Measurements from ENCODE around the gene POLDIP2. TPM values are rescaled to one million over a fixed set of nuclear protein-coding genes. Genes with fewer than 3 reads are reported as not detected.

Gene POLDIP2
- polyA plus RNA-seq, 1 of the 3 experiments (the other 2 are of a cell fraction), result 98.1 TPM

DNA sequence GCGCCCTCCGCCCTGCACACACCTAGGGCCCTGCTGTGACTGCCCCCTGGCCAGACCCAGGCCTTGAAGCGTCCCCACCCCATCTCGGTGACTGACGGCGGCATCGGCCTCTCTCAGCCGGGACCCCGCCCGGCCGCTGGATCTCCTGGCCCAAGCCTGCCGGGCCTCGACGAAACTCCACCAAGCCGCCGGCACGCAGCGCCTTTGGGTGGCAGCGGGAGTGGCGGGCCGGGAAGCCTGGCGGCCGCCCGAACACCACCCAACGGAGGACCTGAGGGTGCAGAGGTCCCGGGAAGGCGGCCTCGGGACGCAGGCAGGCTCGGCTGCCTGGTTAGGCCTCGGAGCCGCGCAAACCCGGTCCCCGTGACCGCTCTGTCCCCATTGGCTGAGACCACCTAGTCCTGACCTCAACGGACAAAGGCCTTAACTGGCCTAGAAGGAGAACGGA lies 50.3 kb downstream of the POLDIP2 start:
- Histone ChIP-seq H3K79me2 (ENCODE audit: insufficient read depth) (no peaks in the 10 kb centered on the region), H3K27ac (ENCODE audit: low read depth in 2 of 2, low read length in 1 of 2) (no peak overlapping the region), H3K4me1 (ENCODE audit: control insufficient read depth in 1 of 2, insufficient read depth in 2 of 2, low read depth in 1 of 2, low read length in 1 of 2) (no peaks in the 10 kb centered on the region), H3F3A (replicated peaks; ENCODE audit: insufficient read depth) (no peaks in the 10 kb centered on the region), H3K27me3 (ENCODE audit: insufficient read depth) (no peaks in the 10 kb centered on the region), H3K9me2 (no peaks in the 10 kb centered on the region), H3K36me3 (replicated peaks in 1 of 2; ENCODE audit: control insufficient read depth in 1 of 2, insufficient read depth in 2 of 2, low read length in 1 of 2) (no peaks in the 10 kb centered on the region), H4K20me1 (ENCODE audit: insufficient read depth) (no peaks in the 10 kb centered on the region), H3K9me3 (no peaks in the 10 kb centered on the region), H3K4me2 (no peak overlapping the region), H3K4me3 (ENCODE audit: low read depth in 2 of 2, low read length in 1 of 2) (no peak overlapping the region), H2AFZ (ENCODE audit: low read depth) (no peak overlapping the region), H3K9ac (no peak overlapping the region)
- POLR2A ChIA-PET, result no interaction called here
- CTCF ChIA-PET, result interaction anchor here (0.7 kb wide), 1 partner anchor 24 kb away, joined by 3 read pairs; no protein-coding TSS in a partner anchor
- TF ChIP-seq, protein P1, sequence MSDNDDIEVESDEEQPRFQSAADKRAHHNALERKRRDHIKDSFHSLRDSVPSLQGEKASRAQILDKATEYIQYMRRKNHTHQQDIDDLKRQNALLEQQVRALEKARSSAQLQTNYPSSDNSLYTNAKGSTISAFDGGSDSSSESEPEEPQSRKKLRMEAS (IDR thresholded peaks at IDR 0.05; ENCODE audit: low read depth), result no peak
- TF ChIP-seq PBX3 (IDR thresholded peaks at IDR 0.05), result no peak
- TF ChIP-seq FOXM1 (IDR thresholded peaks at IDR 0.05; ENCODE audit: low read depth), result no peak
- TF ChIP-seq RXRA (IDR thresholded peaks at IDR 0.05; ENCODE audit: borderline replicate concordance, low read depth), result no peak
- no peak for TF ChIP-seq RFX5 (IDR thresholded peaks at IDR 0.05; ENCODE audit: low read length)
- no peak for TF ChIP-seq POLR2AphosphoS5 (IDR thresholded peaks at IDR 0.05; ENCODE audit: low read depth, low read length)
- no peak for TF ChIP-seq NRF1 (IDR thresholded peaks at IDR 0.05; ENCODE audit: low read depth, low read length)
- WGBS (ENCODE audit: low lambda C conversion rate), result 92% methylated on average over 26 of the region's 38 CpGs
- DNase-seq, result no peak

- Histone ChIP-seq H3K4me2 (no peak overlapping the region), H2AFZ (ENCODE audit: low read depth) (no peak overlapping the region), H3K4me1 (ENCODE audit: control insufficient read depth in 1 of 2, insufficient read depth in 2 of 2, low read depth in 1 of 2, low read length in 1 of 2) (no peaks in the 10 kb centered on the region), H3K9me2 (no peaks in the 10 kb centered on the region), H3F3A (replicated peaks; ENCODE audit: insufficient read depth) (no peaks in the 10 kb centered on the region), H3K27me3 (ENCODE audit: insufficient read depth) (no peaks in the 10 kb centered on the region; the same call in 1 of the 2 replicates), H3K9ac (no peak overlapping the region), H3K9me3 (no peaks in the 10 kb centered on the region), H3K27ac (ENCODE audit: low read depth in 2 of 2, low read length in 1 of 2) (no peak overlapping the region), H3K79me2 (ENCODE audit: insufficient read depth) (no peaks in the 10 kb centered on the region), H4K20me1 (ENCODE audit: insufficient read depth) (no peaks in the 10 kb centered on the region), H3K4me3 (ENCODE audit: low read depth in 2 of 2, low read length in 1 of 2) (no peak overlapping the region), H3K36me3 (replicated peaks in 1 of 2; ENCODE audit: control insufficient read depth in 1 of 2, insufficient read depth in 2 of 2, low read length in 1 of 2) (no peaks in the 10 kb centered on the region)
- 80% methylated on average over 3 of the region's 3 CpGs for WGBS (ENCODE audit: low lambda C conversion rate)
- CTCF ChIA-PET, result interaction anchor here (0.6 to 1.1 kb wide), 3 partner anchors 10 to 151 kb away, joined by 3 read pairs; no protein-coding TSS in a partner anchor
- POLR2A ChIA-PET, result no interaction called here
- DNase-seq, result no peak
- TF ChIP-seq TCF12 (IDR thresholded peaks at IDR 0.05) (no peak), PBX3 (IDR thresholded peaks at IDR 0.05) (no peak), RCOR1 (IDR thresholded peaks at IDR 0.05; ENCODE audit: low read length) (no peak), EP300 (IDR thresholded peaks at IDR 0.05; ENCODE audit: borderline replicate concordance in 1 of 2, low read depth in 1 of 2, low read length in 1 of 2) (no peak), USF2 (IDR thresholded peaks at IDR 0.05; ENCODE audit: borderline replicate concordance, low read depth, low read length) (no peak), GATA2 (CRISPR knock-in tag; IDR thresholded peaks at IDR 0.05) (no peak), IRF3 (IDR thresholded peaks at IDR 0.05; ENCODE audit: low read depth, low read length) (no peak), USF1 (IDR thresholded peaks at IDR 0.05; ENCODE audit: borderline replicate concordance, low read depth) (no peak), CHD2 (IDR thresholded peaks at IDR 0.05; ENCODE audit: low read length, partially characterized antibody) (no peak), FOSL2 (IDR thresholded peaks at IDR 0.05; ENCODE audit: borderline replicate concordance, low read depth) (no peak), RAD21 (IDR thresholded peaks at IDR 0.05; ENCODE audit: low read length) (no peak), TEAD4 (IDR thresholded peaks at IDR 0.05; ENCODE audit: borderline replicate concordance, insufficient read depth) (no peak)
- TF ChIP-seq, protein P2, sequence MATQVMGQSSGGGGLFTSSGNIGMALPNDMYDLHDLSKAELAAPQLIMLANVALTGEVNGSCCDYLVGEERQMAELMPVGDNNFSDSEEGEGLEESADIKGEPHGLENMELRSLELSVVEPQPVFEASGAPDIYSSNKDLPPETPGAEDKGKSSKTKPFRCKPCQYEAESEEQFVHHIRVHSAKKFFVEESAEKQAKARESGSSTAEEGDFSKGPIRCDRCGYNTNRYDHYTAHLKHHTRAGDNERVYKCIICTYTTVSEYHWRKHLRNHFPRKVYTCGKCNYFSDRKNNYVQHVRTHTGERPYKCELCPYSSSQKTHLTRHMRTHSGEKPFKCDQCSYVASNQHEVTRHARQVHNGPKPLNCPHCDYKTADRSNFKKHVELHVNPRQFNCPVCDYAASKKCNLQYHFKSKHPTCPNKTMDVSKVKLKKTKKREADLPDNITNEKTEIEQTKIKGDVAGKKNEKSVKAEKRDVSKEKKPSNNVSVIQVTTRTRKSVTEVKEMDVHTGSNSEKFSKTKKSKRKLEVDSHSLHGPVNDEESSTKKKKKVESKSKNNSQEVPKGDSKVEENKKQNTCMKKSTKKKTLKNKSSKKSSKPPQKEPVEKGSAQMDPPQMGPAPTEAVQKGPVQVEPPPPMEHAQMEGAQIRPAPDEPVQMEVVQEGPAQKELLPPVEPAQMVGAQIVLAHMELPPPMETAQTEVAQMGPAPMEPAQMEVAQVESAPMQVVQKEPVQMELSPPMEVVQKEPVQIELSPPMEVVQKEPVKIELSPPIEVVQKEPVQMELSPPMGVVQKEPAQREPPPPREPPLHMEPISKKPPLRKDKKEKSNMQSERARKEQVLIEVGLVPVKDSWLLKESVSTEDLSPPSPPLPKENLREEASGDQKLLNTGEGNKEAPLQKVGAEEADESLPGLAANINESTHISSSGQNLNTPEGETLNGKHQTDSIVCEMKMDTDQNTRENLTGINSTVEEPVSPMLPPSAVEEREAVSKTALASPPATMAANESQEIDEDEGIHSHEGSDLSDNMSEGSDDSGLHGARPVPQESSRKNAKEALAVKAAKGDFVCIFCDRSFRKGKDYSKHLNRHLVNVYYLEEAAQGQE (IDR thresholded peaks at IDR 0.05; ENCODE audit: low read depth, low read length), result no peak
These were observed 58.9 kb downstream of the POLDIP2 start for GRCh38 chr17:28298449-28298848.

All from SK-N-SH (cell line).